K562 (cell line): ENCODE results near the gene COL6A6. TPM values are rescaled to one million over a fixed set of nuclear protein-coding genes. Genes with fewer than 3 reads are reported as not detected.
A peak's percentile ranks its signal among the peaks of the same experiment; 100 is the strongest.

Experiments used
- ATAC-seq: fragments of 200-7000 bp; cut with Tn5 transposase; 3 replicates; pipeline ENCODE4 v1.9.1; 2020; ENCODE audit warnings: moderate library complexity
- BruUV-seq: library from RNA; stranded (reverse); fragments of 400-500 nt; replicated peaks from 2 replicates; lab custom pipeline; 2021; lab: Mats Ljungman, UMichigan
- CTCF ChIA-PET: fragments of 300-600 bp; formaldehyde crosslinking; extraction: SDS; loops from one replicate; lab custom pipeline; 2021; ENCODE audit warnings: low intra/inter-chr PET ratio; lab: Yijun Ruan, JAX
- POLR2A ChIA-PET: fragments of 300-600, 350-650 bp; sonication (Branson Sonifier 250); formaldehyde crosslinking; extraction: SDS; loops from one replicate; lab custom pipeline; 2021; ENCODE audit warnings: antibody characterized with exemption, inconsistent platforms; lab: Yijun Ruan, JAX
- DNase-seq, 4 experiments: peaks; one replicate each; pipeline versions ENCODE4 v3.0.0 to v3.0.0-alpha.2; 2011 to 2018; ENCODE audit warnings: low spot score in 3 of 4, mixed read lengths in 3 of 4; ENCODE audit errors: extremely low read depth in 1 of 4
- FAIRE-seq: peaks from 2 replicates; lab custom pipeline; 2011; peaks lifted over from hg19 to GRCh38; lab: Jason Lieb, UNC
- H2AFZ ChIP-seq: 2 replicates; pipeline ENCODE4 v1.6.0; 2011; ENCODE audit warnings: low read depth, low read length, control low read depth, inconsistent platforms
- H3K27ac ChIP-seq: fragments of 200-600 bp; 3 replicates; pipeline ENCODE4 v1.8.0; 2011; ENCODE audit warnings: low read depth, mild to moderate bottlenecking, control low read depth, inconsistent platforms, low read length, moderate library complexity, mixed read lengths; ENCODE audit errors: extremely low read depth
- H3K27me3 ChIP-seq, 2 experiments: fragments of 300-600 bp in 1 of 2; 2 replicates in 1 of 2; 3 replicates in 1 of 2; pipeline versions ENCODE4 v1.6.0 to v1.8.0; 2011; ENCODE audit warnings: inconsistent platforms in 2 of 2, low read length in 2 of 2, mild to moderate bottlenecking in 1 of 2, mixed read lengths in 1 of 2, moderate library complexity in 1 of 2; ENCODE audit not compliant: control insufficient read depth in 2 of 2, insufficient read depth in 2 of 2
- H3K36me3 ChIP-seq: fragments of 300-600 bp; 3 replicates; pipeline ENCODE4 v1.8.0; 2011; ENCODE audit warnings: mild to moderate bottlenecking, low read length, inconsistent platforms; ENCODE audit not compliant: control insufficient read depth, insufficient read depth
- H3K4me1 ChIP-seq, 2 experiments: fragments of 200-600 bp in 1 of 2; replicated peaks in 1 of 2; 2 replicates in 1 of 2; 3 replicates in 1 of 2; pipeline versions ENCODE4 v1.5.1 to v1.8.0; 2011; ENCODE audit warnings: inconsistent platforms in 2 of 2, low read length in 2 of 2, mild to moderate bottlenecking in 1 of 2, mixed read lengths in 1 of 2, moderate library complexity in 1 of 2; ENCODE audit not compliant: control insufficient read depth in 2 of 2, insufficient read depth in 2 of 2
- H3K4me2 ChIP-seq: 2 replicates; pipeline ENCODE4 v1.6.1; 2011; ENCODE audit warnings: low read length, control low read depth, inconsistent platforms, mixed read lengths; ENCODE audit not compliant: insufficient read depth
- H3K4me3 ChIP-seq: fragments of 200-600 bp; sonication (generic), shearing (Covaris generic); 2 replicates; pipeline ENCODE4 v1.5.1; 2016; ENCODE audit warnings: control low read depth, inconsistent platforms
- H3K79me2 ChIP-seq: fragments of 200-600 bp; 3 replicates; pipeline ENCODE4 v1.8.0; 2011; ENCODE audit warnings: low read length, inconsistent platforms; ENCODE audit not compliant: control insufficient read depth, insufficient read depth
- H3K9ac ChIP-seq, 2 experiments: 2 replicates each; pipeline versions ENCODE4 v1.6.0 to v1.6.1; 2011; ENCODE audit warnings: low read depth in 2 of 2, low read length in 2 of 2, control low read depth in 1 of 2, inconsistent platforms in 1 of 2, mild to moderate bottlenecking in 1 of 2, mixed read lengths in 1 of 2; ENCODE audit not compliant: insufficient read depth in 1 of 2
- H3K9me1 ChIP-seq: one replicate; pipeline ENCODE4 v1.6.0; 2011; ENCODE audit warnings: inconsistent platforms, mild to moderate bottlenecking, low read length, moderate library complexity; ENCODE audit not compliant: control insufficient read depth, insufficient read depth
- H3K9me3 ChIP-seq: replicated peaks from 2 replicates; pipeline ENCODE4 v1.5.1; 2011; ENCODE audit warnings: low read depth, low read length, inconsistent platforms; ENCODE audit not compliant: control insufficient read depth, insufficient read depth
- H4K20me1 ChIP-seq: replicated peaks from 2 replicates; pipeline ENCODE4 v1.6.1; 2011; ENCODE audit warnings: low read length, inconsistent platforms, mixed read lengths; ENCODE audit not compliant: control insufficient read depth, insufficient read depth
- C11orf30 ChIP-seq: fragments of 450-650 bp; IDR thresholded peaks from 2 replicates; pipeline ENCODE4 v1.6.1; 2016; ENCODE audit warnings: low read depth, mild to moderate bottlenecking
- CEBPG ChIP-seq, 3 experiments: fragments of 200-800 bp in 1 of 3; sonication (Bioruptor generic) in 1 of 3; sonication (generic) in 1 of 3; formaldehyde crosslinking in 1 of 3; IDR thresholded peaks in 2 of 3; conservative IDR thresholded peaks in 1 of 3; 2 replicates each; pipeline versions ENCODE4 v1.6.1 to v1.8.0; 2016 to 2022; ENCODE audit warnings: missing compliant biosample characterization in 2 of 3, missing genetic modification characterization in 2 of 3, mild to moderate bottlenecking in 1 of 3, missing genetic modification reagents in 1 of 3
- E2F3 ChIP-seq: fragments of 250-450 bp; sonication (Bioruptor Pico); IDR thresholded peaks from 2 replicates; pipeline ENCODE4 v1.4.0; 2020; ENCODE audit warnings: mild to moderate bottlenecking
- SMAD1 ChIP-seq: fragments of 150-350 bp; IDR thresholded peaks from 2 replicates; pipeline ENCODE4 v1.6.1; 2014; ENCODE audit warnings: low read length, low read depth; ENCODE audit not compliant: partially characterized antibody
- ZFX ChIP-seq: sonication (generic); formaldehyde crosslinking; IDR thresholded peaks from 2 replicates; pipeline ENCODE4 v1.8.0; 2022; ENCODE audit warnings: mild to moderate bottlenecking, missing genetic modification reagents, moderate library complexity
- ZNF124 ChIP-seq: sonication (generic); formaldehyde crosslinking; IDR thresholded peaks from 2 replicates; pipeline ENCODE4 v1.8.1; 2022; ENCODE audit warnings: missing genetic modification reagents
- ZNF316 ChIP-seq: fragments of 450-650 bp; IDR thresholded peaks from 2 replicates; pipeline ENCODE4 v1.6.1; 2016
- WGBS: fragments of 100-300 bp; shearing (Covaris generic); methylation state at CpG from one replicate; pipeline ENCODE4 v1.1.6; 2016; ENCODE audit warnings: low coverage, mixed read lengths; ENCODE audit not compliant: insufficient coverage; ENCODE audit errors: missing lambda C conversion rate; 5-methylcytosine and 5-hydroxymethylcytosine counted together
- in situ Hi-C: fragments of 300-500 bp; cut with MboI; formaldehyde crosslinking; loops from 4 replicates; pipeline ENCODE4 v1.15.0; 2018; ENCODE audit warnings: inconsistent platforms, mixed read lengths
- intact Hi-C: fragments of 100-400 bp; cut with micrococcal nuclease; formaldehyde crosslinking; loops from 2 replicates; pipeline ENCODE4 v1.14.2; 2022
- polyA plus RNA-seq, 8 experiments: library from polyadenylated mRNA; depleted of rRNA in 4 of 8; stranded (reverse) in 5 of 8; unstranded in 3 of 8; fragments of >200 nt; fragmentation: Nextera tagmentation in 2 of 8; fragmentation: Illumina TruSeq in 1 of 8; extraction: Ambion mirVana in 2 of 8; extraction: Trizol in 1 of 8; gene quantifications; 2 replicates each; pipeline versions ENCODE4 v1.2.1 to v1.2.3, GENCODE V29; 2011 to 2014; ENCODE audit warnings: inconsistent platforms in 1 of 8, missing spikeins in 1 of 8
- total RNA-seq, 7 experiments: library from RNA; depleted of rRNA in 6 of 7; stranded (reverse); fragments of >200 nt in 6 of 7; fragmentation: Illumina TruSeq in 2 of 7; extraction: Trizol in 2 of 7; gene quantifications; 2 replicates each; pipeline versions ENCODE4 v1.2.1 to v1.2.3, GENCODE V29; 2011 to 2021; ENCODE audit warnings: low replicate concordance in 1 of 7
- TF ChIP-seq, protein P1 (sequence below): conservative IDR thresholded peaks from 2 replicates; pipeline ENCODE4 v1.6.1; 2011; ENCODE audit warnings: low read depth, mild to moderate bottlenecking, low read length; ENCODE audit not compliant: control insufficient read depth
- TF ChIP-seq, protein P2 (sequence below): sonication (generic); formaldehyde crosslinking; IDR thresholded peaks from 2 replicates; pipeline ENCODE4 v1.8.0; 2022; ENCODE audit warnings: mild to moderate bottlenecking, missing genetic modification reagents

The COL6A6 gene
- total and polyA plus RNA-seq, 9 of the 15 experiments (the other 6 are each of a cell fraction or from before 2014, with no cell fraction given), result 0.03 to 0.04 (median 0.03) TPM; not detected in 4

DNA sequence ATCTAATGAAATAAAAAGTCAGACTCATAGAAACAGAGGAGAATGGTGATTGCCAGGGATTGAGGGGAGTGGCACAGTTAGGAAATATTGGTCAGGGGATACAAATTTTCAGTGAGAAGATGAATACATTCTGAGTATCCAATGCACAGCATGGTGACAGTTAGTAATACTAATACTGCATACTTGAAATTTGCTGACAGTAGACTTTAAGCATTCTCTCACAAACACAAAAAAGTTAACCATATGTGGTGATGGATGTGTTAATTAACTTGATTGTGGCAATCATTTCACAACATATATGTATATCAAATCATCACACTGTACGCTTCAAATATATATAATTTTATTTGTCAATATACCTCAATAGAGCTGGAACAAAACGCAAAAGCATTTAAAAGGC is 9.2 kb upstream of the COL6A6 start:
- Histone ChIP-seq H3K9me3 (no peaks in the 10 kb centered on the region), H3K9me1 (no peaks in the 10 kb centered on the region), H3K36me3 (no peaks in the 10 kb centered on the region), H3K27me3 (no peaks in the 10 kb centered on the region), H3K4me3 (no peak overlapping the region), H3K9ac (no peak overlapping the region)
- TF ChIP-seq C11orf30, result peak; percentile 23; the same call in 1 of the 2 replicates
- TF ChIP-seq ZFX (CRISPR knock-in tag), result no peak
- no peak for TF ChIP-seq CEBPG (CRISPR knock-in tag; IDR thresholded peaks at IDR 0.05)
- TF ChIP-seq CEBPG (tag; conservative IDR thresholded peaks at IDR 0.05 in 1 of 2, IDR thresholded peaks at IDR 0.05 in 1 of 2), result no peak
- TF ChIP-seq ZNF316, result peak; percentile 43; the same call in 1 of the 2 replicates
- TF ChIP-seq, all 486 proteins: peak for 2
- H3K4me1 ChIP-seq, result no peaks in the 10 kb centered on the region
- ATAC-seq (no peak), FAIRE-seq (no peak), DNase-seq (no peak)
- H2AFZ ChIP-seq, result no peak overlapping the region
- in situ Hi-C loops, result no loop called here
- no peaks in the 10 kb centered on the region for H4K20me1 ChIP-seq
- WGBS, result 60% methylated on average over 2 of the region's 2 CpGs
- H3K79me2 ChIP-seq, result no peaks in the 10 kb centered on the region
- CTCF ChIA-PET, result no interaction called here
- H3K27ac ChIP-seq, result no peak overlapping the region
- no peak overlapping the region for H3K4me2 ChIP-seq
- POLR2A ChIA-PET, result no interaction called here
- intact Hi-C loops, result no loop called here
- no TSS peak for BruUV-seq

DNA sequence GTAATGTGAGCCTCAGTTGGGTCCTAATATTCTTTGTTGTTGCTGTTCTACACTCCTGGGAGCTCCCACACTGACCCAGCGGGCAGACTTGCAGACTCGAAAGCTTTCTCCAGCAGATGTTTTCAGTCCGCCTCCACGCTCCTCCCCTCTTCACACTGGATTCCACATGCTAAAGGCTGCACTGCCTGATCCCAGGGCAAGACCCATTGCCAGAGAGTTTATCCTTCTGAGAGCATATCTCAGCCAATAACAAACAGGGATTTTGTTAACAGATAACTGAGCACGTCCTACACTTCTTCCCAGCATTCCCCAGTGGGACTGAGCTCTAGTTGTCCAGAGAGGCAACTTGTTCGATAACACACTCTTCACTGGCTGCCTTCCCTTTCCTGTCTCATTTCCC is 8.0 kb upstream of the COL6A6 start:
- Histone ChIP-seq H4K20me1 (no peaks in the 10 kb centered on the region), H3K9me3 (no peaks in the 10 kb centered on the region), H3K9ac (no peak overlapping the region), H3K4me2 (no peak overlapping the region), H3K27ac (no peak overlapping the region), H3K36me3 (no peaks in the 10 kb centered on the region), H3K4me1 (no peaks in the 10 kb centered on the region), H3K4me3 (no peak overlapping the region), H3K27me3 (no peaks in the 10 kb centered on the region), H3K79me2 (no peaks in the 10 kb centered on the region), H3K9me1 (no peaks in the 10 kb centered on the region), H2AFZ (peak overlapping the region; percentile 51; the same call in 1 of the 2 replicates)
- no peak for ATAC-seq
- DNase-seq, result no peak
- POLR2A ChIA-PET, result no interaction called here
- BruUV-seq, result no TSS peak
- 46% methylated on average over 6 of the region's 6 CpGs for WGBS
- intact Hi-C loops (no loop called here), in situ Hi-C loops (no loop called here)
- CTCF ChIA-PET, result no interaction called here
- FAIRE-seq, result no peak
- TF ChIP-seq, protein P1, sequence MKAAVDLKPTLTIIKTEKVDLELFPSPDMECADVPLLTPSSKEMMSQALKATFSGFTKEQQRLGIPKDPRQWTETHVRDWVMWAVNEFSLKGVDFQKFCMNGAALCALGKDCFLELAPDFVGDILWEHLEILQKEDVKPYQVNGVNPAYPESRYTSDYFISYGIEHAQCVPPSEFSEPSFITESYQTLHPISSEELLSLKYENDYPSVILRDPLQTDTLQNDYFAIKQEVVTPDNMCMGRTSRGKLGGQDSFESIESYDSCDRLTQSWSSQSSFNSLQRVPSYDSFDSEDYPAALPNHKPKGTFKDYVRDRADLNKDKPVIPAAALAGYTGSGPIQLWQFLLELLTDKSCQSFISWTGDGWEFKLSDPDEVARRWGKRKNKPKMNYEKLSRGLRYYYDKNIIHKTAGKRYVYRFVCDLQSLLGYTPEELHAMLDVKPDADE, result no peak
- TF ChIP-seq, protein P2, sequence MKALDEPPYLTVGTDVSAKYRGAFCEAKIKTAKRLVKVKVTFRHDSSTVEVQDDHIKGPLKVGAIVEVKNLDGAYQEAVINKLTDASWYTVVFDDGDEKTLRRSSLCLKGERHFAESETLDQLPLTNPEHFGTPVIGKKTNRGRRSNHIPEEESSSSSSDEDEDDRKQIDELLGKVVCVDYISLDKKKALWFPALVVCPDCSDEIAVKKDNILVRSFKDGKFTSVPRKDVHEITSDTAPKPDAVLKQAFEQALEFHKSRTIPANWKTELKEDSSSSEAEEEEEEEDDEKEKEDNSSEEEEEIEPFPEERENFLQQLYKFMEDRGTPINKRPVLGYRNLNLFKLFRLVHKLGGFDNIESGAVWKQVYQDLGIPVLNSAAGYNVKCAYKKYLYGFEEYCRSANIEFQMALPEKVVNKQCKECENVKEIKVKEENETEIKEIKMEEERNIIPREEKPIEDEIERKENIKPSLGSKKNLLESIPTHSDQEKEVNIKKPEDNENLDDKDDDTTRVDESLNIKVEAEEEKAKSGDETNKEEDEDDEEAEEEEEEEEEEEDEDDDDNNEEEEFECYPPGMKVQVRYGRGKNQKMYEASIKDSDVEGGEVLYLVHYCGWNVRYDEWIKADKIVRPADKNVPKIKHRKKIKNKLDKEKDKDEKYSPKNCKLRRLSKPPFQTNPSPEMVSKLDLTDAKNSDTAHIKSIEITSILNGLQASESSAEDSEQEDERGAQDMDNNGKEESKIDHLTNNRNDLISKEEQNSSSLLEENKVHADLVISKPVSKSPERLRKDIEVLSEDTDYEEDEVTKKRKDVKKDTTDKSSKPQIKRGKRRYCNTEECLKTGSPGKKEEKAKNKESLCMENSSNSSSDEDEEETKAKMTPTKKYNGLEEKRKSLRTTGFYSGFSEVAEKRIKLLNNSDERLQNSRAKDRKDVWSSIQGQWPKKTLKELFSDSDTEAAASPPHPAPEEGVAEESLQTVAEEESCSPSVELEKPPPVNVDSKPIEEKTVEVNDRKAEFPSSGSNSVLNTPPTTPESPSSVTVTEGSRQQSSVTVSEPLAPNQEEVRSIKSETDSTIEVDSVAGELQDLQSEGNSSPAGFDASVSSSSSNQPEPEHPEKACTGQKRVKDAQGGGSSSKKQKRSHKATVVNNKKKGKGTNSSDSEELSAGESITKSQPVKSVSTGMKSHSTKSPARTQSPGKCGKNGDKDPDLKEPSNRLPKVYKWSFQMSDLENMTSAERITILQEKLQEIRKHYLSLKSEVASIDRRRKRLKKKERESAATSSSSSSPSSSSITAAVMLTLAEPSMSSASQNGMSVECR (CRISPR knock-in tag), result no peak
- TF ChIP-seq ZNF124 (CRISPR knock-in tag), result no peak
- TF ChIP-seq E2F3, result no peak
- TF ChIP-seq SMAD1, result no peak
